Spleen (tissue), 11 donors: ENCODE data around the gene TRAF3IP3. TPM values are rescaled to one million over a fixed set of nuclear protein-coding genes. Genes with fewer than 3 reads are reported as not detected.

Experiments
- DNase-seq: peaks from one replicate; pipeline ENCODE4 v3.0.0-alpha.2; 2020
- H3K27ac ChIP-seq, 8 donors: fragments of 200-600 bp; sonication (generic) in 7 of 8; 1 replicate in 4 of 8; 2 replicates in 4 of 8; pipeline versions ENCODE4 v1.5.0 to v1.8.0; 2016 to 2021; ENCODE audit warnings: inconsistent platforms in 4 of 8, mild to moderate bottlenecking in 4 of 8, moderate library complexity in 1 of 8
- H3K27me3 ChIP-seq, 7 donors: fragments of 200-600 bp; sonication (generic) in 6 of 7; replicated peaks in 1 of 7; 1 replicate in 4 of 7; 2 replicates in 3 of 7; pipeline versions ENCODE4 v1.5.0 to v1.8.0; 2016 to 2021; ENCODE audit warnings: inconsistent platforms in 3 of 7, mild to moderate bottlenecking in 1 of 7
- H3K36me3 ChIP-seq, 6 donors: fragments of 200-600 bp; sonication (generic) in 5 of 6; 1 replicate in 4 of 6; 2 replicates in 2 of 6; pipeline versions ENCODE4 v1.5.0 to v1.8.0; 2016 to 2021; ENCODE audit warnings: inconsistent platforms in 2 of 6
- H3K4me1 ChIP-seq, 6 donors: fragments of 200-600 bp; sonication (generic) in 5 of 6; 1 replicate in 3 of 6; 2 replicates in 3 of 6; pipeline versions ENCODE4 v1.5.0 to v1.8.0; 2016 to 2021; ENCODE audit warnings: inconsistent platforms in 3 of 6
- H3K4me3 ChIP-seq, 8 donors: fragments of 200-600 bp; sonication (generic) in 7 of 8; 1 replicate in 4 of 8; 2 replicates in 4 of 8; pipeline versions ENCODE4 v1.5.0 to v1.8.0; 2016 to 2021; ENCODE audit warnings: inconsistent platforms in 4 of 8, mild to moderate bottlenecking in 4 of 8, moderate library complexity in 2 of 8
- H3K9me3 ChIP-seq, 8 donors: fragments of 200-600 bp; sonication (generic) in 7 of 8; 1 replicate in 4 of 8; 2 replicates in 4 of 8; pipeline versions ENCODE4 v1.5.0 to v1.8.0; 2016 to 2021; ENCODE audit warnings: inconsistent platforms in 4 of 8
- CTCF ChIP-seq, 11 experiments: fragments of 200-600 bp in 7 of 11; fragments of 450-650 bp in 4 of 11; sonication (generic) in 4 of 11; IDR thresholded peaks in 8 of 11; conservative IDR thresholded peaks in 3 of 11; 1 replicate in 7 of 11; 2 replicates in 4 of 11; pipeline versions ENCODE4 v1.4.0 to v1.8.0; 2016 to 2021; ENCODE audit warnings: antibody characterized with exemption in 11 of 11, inconsistent platforms in 4 of 11, mild to moderate bottlenecking in 1 of 11
- POLR2A ChIP-seq, 3 donors: fragments of 450-650 bp; IDR thresholded peaks; one replicate each; pipeline ENCODE4 v1.5.1; 2017; ENCODE audit warnings: antibody characterized with exemption in 3 of 3, mild to moderate bottlenecking in 1 of 3
- POLR2AphosphoS5 ChIP-seq, 3 donors: sonication (generic); formaldehyde crosslinking; IDR thresholded peaks; one replicate each; pipeline ENCODE4 v1.5.1; 2017; ENCODE audit warnings: antibody characterized with exemption in 3 of 3
- WGBS, 5 donors: extraction: QIAGEN DNeasy Blood & Tissue Kit in 3 of 5; methylation state at CpG; one replicate each; pipeline versions ENCODE4 v1.1.5 to v1.1.7; 2013 to 2018; 5-methylcytosine and 5-hydroxymethylcytosine counted together
- intact Hi-C: fragments of 100-400 bp; cut with DNase I; formaldehyde crosslinking; loops from one replicate; pipeline ENCODE4 v1.15.0; 2023; ENCODE audit warnings: low total_unique reads
- polyA plus RNA-seq, 3 donors: library from polyadenylated mRNA; stranded (reverse); fragments of 200-250 nt; gene quantifications; one replicate each; pipeline ENCODE4 v1.2.1, GENCODE V29; 2013
- total RNA-seq, 7 donors: library from RNA; depleted of rRNA in 3 of 7; stranded (reverse); fragments of >200 nt in 3 of 7; fragmentation: NEBNext Ultra II Directional in 4 of 7; extraction: Animal tissue kit (Norgen Biotek cat#: 25700) in 4 of 7; gene quantifications; one replicate each; pipeline versions ENCODE4 v1.1.0 to v1.2.1, GENCODE V29; 2016 to 2021
- donor health status: healthy with polysubstance abuse.
- donor health status: DM: no; HTN: no; CAD: no; lungs with moderate emphysema.
- donor health status: DM: no; HTN: no; CAD: no.
- donor health status: Bipolar disorder and iron deficiency.
- donor health status: healthy.
- donor health status: DM: no; HTN: no; CAD: no.
- donor health status: DM: yes; HTN: yes; CAD: no.

TRAF3IP3 gene
- total and polyA plus RNA-seq, 10 donors = 95.4 to 189 (median 108) TPM

- DNase-seq = peak; percentile 88
- intact Hi-C loops = no loop called here
- peaks cover 0 to 36% (median 25%) of the 10 kb centered on the region in 6 donors for H3K36me3 ChIP-seq
- peaks cover 37 to 94% (median 70%) of the 10 kb centered on the region in 6 donors for H3K4me1 ChIP-seq
- H3K9me3 ChIP-seq = no peaks in the 10 kb centered on the region
- 28 to 45% (median 32%) methylated on average over 5 of the region's 5 CpGs for WGBS, 5 donors
- H3K27me3 ChIP-seq = no peaks in the 10 kb centered on the region
- H3K27ac ChIP-seq = peak overlapping the region; percentile 79 to 97 (median 90)
- H3K4me3 ChIP-seq = peak overlapping the region; percentile 37 to 82 (median 52)
- TF ChIP-seq CTCF (IDR thresholded peaks at IDR 0.05 in 8 of 11, conservative IDR thresholded peaks at IDR 0.05 in 3 of 11) (no peak), POLR2A (IDR thresholded peaks at IDR 0.05) (no peak), POLR2AphosphoS5 (IDR thresholded peaks at IDR 0.05) (peak in 2 of 3 donors; percentile 39 to 69)
Observed at GRCh38 chr1:209756615-209757445, 977 bp downstream of the TRAF3IP3 start.

GRCh38 chr1:209758400-209758799 is 2.5 kb downstream of the TRAF3IP3 start:
- Histone ChIP-seq H3K4me1 (peaks cover 30 to 94% (median 67%) of the 10 kb centered on the region in 6 donors), H3K27me3 (no peaks in the 10 kb centered on the region), H3K4me3 (peak overlapping the region in 6 of 8 donors; percentile 50 to 82 (median 53)), H3K27ac (peak overlapping the region; percentile 16 to 97 (median 90)), H3K9me3 (no peaks in the 10 kb centered on the region), H3K36me3 (peaks cover 0 to 52% (median 41%) of the 10 kb centered on the region in 6 donors)
- TF ChIP-seq CTCF (IDR thresholded peaks at IDR 0.05 in 8 of 11, conservative IDR thresholded peaks at IDR 0.05 in 3 of 11) (no peak), POLR2AphosphoS5 (IDR thresholded peaks at IDR 0.05) (no peak), POLR2A (IDR thresholded peaks at IDR 0.05) (no peak)
- 32 to 50% (median 42%) methylated on average over 3 of the region's 3 CpGs for WGBS, 5 donors
- intact Hi-C loops = no loop called here
- no peak for DNase-seq

GRCh38 chr1:209759829-209760359 is 4.0 kb downstream of the TRAF3IP3 start:
- Histone ChIP-seq H3K27ac (peak overlapping the region in 3 of 8 donors; percentile 94 to 97 (median 96)), H3K9me3 (no peaks in the 10 kb centered on the region), H3K4me1 (peaks cover 29 to 100% (median 62%) of the 10 kb centered on the region in 6 donors), H3K36me3 (peaks cover 0 to 67% (median 50%) of the 10 kb centered on the region in 6 donors), H3K27me3 (no peaks in the 10 kb centered on the region), H3K4me3 (no peak overlapping the region)
- TF ChIP-seq POLR2AphosphoS5 (IDR thresholded peaks at IDR 0.05) = no peak
- no peak for TF ChIP-seq POLR2A (IDR thresholded peaks at IDR 0.05)
- TF ChIP-seq CTCF (IDR thresholded peaks at IDR 0.05 in 8 of 11, conservative IDR thresholded peaks at IDR 0.05 in 3 of 11) = no peak
- no peak for DNase-seq
- intact Hi-C loops = no loop called here
- WGBS, 5 donors = 90 to 96% (median 95%) methylated on average over 11 to 12 of the region's 12 CpGs
